Measurements from ENCODE around the gene DAO.

DNA sequence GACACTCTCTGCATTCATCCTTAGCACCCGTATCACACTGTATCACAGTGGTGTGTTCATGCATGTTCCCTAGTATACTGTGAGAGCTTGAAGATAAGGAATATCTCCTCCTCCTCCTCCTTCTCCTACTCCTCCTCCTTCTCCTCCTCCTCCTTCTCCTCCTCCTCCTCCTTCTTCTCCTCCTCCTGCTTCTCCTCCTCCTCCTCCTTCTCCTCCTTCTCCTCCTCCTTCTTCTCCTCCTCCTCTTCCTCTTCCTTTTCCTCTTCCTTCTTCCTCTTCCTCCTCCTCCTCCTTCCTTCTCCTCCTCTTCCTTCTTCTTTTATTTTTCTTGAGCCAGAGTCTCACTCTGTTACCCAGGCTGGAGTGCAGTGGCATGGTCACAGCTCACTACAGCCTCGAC, 27.1 kb downstream of the DAO start:
- TF ChIP-seq, protein P1, sequence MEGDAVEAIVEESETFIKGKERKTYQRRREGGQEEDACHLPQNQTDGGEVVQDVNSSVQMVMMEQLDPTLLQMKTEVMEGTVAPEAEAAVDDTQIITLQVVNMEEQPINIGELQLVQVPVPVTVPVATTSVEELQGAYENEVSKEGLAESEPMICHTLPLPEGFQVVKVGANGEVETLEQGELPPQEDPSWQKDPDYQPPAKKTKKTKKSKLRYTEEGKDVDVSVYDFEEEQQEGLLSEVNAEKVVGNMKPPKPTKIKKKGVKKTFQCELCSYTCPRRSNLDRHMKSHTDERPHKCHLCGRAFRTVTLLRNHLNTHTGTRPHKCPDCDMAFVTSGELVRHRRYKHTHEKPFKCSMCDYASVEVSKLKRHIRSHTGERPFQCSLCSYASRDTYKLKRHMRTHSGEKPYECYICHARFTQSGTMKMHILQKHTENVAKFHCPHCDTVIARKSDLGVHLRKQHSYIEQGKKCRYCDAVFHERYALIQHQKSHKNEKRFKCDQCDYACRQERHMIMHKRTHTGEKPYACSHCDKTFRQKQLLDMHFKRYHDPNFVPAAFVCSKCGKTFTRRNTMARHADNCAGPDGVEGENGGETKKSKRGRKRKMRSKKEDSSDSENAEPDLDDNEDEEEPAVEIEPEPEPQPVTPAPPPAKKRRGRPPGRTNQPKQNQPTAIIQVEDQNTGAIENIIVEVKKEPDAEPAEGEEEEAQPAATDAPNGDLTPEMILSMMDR (IDR thresholded peaks at IDR 0.05), result no peak
- no peak for TF ChIP-seq POLR2A (IDR thresholded peaks at IDR 0.05)

All from stomach (tissue), 4 donors.